Stimulated activated CD4-positive, alpha-beta T cell treated with anti-CD3 and anti-CD28 coated beads, Interleukin-12 subunit alpha, Interleukin-12 subunit beta, amount 100 ng/mL, for 24 hours (primary cell): ENCODE measurements around the gene C4A.
"Not testable (repeated sequence)": the region's sequence is repeated elsewhere in the genome, so short reads cannot be mapped to it uniquely, and the experiment has no call there.

Source experiments
- DNase-seq, 2 experiments: peaks; one replicate each; pipeline ENCODE4 v3.0.0-alpha.2; 2020; ENCODE audit warnings: low read depth in 2 of 2

C4A gene

DNA sequence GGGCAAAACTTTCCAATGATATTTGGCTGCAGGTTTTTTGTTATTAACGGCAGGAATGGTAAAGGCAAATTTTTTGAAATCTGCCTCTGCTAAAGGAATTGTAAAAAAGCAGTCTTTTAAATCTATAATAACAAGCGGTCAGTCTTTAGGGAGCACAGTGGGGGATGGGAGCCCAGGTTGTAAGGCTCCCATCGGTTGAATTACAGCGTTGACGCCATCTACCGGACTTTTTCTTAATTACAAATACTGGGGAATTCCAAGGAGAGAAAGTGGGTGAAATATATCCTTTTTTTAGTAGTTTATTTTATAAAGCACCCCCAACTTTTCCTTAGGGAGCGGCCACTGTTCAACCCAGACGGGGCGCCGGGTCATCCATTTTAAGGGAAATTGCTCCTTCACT lies 40.2 kb downstream of the C4A start:
- not testable (repeated sequence) for DNase-seq

DNA sequence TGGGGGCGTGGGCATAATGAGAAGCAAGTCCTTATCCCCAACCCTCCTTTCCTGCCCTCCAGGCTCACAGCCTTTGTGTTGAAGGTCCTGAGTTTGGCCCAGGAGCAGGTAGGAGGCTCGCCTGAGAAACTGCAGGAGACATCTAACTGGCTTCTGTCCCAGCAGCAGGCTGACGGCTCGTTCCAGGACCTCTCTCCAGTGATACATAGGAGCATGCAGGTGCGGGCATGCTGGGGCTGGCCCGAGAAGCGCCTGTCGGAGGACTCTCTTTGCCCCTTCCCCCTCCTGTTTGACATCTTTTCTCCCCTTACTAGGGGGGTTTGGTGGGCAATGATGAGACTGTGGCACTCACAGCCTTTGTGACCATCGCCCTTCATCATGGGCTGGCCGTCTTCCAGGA lies 46.8 kb downstream of the C4A start:
- DNase-seq: not testable (repeated sequence)

DNA sequence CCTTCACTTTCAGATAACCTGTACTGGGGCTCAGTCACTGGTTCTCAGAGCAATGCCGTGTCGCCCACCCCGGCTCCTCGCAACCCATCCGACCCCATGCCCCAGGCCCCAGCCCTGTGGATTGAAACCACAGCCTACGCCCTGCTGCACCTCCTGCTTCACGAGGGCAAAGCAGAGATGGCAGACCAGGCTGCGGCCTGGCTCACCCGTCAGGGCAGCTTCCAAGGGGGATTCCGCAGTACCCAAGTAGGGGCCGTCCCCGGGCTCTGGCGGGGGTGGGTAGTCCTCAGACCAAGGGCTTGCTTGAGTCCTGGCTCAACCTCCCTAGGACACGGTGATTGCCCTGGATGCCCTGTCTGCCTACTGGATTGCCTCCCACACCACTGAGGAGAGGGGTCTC lies 47.7 kb downstream of the C4A start:
- not testable (repeated sequence) for DNase-seq

DNA sequence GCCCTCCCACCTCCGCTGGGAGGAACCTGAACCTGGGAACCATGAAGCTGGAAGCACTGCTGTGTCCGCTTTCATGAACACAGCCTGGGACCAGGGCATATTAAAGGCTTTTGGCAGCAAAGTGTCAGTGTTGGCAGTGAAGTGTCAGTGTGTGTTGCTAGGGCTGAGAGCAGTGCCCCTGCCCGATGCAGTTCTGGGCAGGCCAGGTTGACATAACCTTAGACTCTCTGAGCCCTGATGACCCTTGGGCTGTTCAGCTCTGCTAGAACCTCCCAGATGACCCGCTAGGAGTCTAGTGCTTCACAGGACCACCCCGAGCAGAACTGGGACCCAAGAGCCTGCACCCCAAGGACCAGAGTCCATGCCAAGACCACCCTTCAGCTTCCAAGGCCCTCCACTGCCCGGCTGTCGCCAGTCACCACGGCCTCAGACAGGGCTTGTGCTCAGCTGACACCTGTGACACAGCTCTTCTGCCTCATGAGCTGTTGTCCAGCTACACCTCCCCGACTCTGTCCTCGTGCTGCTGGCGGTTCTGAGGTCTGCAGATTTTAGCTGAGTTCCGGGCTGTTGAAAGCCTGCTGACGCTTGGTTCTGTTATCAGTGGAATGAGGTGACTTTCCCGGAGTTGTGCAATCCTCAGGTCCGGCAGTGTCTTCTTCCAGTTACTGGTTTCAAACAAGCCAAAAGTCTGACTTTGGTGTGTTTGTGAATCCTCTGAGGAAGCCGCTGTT lies 53.6 kb downstream of the C4A start:
- not testable (repeated sequence) for DNase-seq

DNA sequence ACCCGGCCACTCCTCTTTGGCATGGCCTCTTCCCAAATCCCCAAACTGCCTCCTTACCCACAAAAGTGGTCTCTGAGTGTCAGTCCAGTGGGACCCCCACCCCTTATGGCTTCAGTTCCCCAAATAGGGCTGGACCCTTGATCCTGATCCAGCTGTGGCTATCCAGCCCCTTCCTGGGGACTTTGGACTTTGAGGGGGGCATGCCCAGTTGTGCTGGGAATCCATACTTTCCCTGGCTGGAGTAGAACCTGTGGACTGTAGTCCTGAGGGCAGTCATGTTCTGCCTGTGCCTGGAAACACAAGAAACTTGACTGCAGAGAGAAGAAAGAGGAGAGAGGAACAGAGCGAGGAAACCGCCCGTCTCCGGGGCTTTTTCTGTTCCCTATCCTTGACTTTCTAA lies 55.3 kb downstream of the C4A start:
- DNase-seq: not testable (repeated sequence)

DNA sequence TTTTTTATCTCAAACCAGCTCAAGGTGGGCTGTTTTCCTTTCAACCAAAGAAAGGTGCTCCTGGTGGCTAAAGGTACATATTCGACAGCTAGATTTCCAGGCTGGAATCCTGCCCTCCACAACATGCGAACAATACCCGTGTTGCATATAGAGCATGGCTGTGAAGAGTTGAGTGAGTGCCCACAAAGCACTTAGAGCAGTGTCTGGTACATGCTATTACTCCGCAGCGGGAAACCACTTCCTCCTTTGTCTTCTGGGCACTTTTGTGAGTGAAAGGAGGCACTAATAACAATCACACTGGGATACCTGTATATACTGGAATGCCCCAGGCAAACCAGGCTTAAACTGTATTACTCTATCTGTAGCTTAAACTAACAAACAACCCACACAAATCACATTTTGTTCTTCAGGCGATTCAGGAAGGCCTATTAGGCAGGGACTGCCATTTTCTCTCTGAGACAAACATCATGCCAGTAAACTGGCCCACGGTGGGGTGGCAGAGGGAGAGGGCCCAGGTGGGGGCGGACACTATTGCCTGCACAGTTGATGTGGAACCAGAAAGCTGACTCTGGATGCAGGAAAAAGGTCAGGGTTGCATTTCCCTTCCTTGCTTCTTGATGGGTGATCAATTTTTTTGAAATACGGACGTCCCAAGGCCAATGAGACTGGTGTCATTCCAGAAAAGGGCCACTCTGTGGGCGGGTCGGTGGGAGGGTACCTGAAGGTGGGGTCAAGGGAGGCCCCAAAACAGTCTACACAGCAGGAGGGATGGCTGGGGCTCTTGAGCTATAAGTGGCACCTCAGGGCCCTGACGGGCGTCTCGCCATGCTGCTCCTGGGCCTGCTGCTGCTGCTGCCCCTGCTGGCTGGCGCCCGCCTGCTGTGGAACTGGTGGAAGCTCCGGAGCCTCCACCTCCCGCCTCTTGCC lies 56.0 kb downstream of the C4A start, which contains the start of gene CYP21A2:
CYP21A2 (plus strand) TSS at position 818 of the 927 bp plus-strand sequence; CDS start at position 826, 8 bp downstream.
- DNase-seq: not testable (repeated sequence)

DNA sequence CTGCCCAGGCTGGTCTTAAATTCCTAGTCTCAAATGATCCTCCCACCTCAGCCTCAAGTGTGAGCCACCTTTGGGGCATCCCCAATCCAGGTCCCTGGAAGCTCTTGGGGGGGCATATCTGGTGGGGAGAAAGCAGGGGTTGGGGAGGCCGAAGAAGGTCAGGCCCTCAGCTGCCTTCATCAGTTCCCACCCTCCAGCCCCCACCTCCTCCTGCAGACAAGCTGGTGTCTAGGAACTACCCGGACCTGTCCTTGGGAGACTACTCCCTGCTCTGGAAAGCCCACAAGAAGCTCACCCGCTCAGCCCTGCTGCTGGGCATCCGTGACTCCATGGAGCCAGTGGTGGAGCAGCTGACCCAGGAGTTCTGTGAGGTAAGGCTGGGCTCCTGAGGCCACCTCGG lies 57.0 kb downstream of the C4A start:
- not testable (repeated sequence) for DNase-seq

DNA sequence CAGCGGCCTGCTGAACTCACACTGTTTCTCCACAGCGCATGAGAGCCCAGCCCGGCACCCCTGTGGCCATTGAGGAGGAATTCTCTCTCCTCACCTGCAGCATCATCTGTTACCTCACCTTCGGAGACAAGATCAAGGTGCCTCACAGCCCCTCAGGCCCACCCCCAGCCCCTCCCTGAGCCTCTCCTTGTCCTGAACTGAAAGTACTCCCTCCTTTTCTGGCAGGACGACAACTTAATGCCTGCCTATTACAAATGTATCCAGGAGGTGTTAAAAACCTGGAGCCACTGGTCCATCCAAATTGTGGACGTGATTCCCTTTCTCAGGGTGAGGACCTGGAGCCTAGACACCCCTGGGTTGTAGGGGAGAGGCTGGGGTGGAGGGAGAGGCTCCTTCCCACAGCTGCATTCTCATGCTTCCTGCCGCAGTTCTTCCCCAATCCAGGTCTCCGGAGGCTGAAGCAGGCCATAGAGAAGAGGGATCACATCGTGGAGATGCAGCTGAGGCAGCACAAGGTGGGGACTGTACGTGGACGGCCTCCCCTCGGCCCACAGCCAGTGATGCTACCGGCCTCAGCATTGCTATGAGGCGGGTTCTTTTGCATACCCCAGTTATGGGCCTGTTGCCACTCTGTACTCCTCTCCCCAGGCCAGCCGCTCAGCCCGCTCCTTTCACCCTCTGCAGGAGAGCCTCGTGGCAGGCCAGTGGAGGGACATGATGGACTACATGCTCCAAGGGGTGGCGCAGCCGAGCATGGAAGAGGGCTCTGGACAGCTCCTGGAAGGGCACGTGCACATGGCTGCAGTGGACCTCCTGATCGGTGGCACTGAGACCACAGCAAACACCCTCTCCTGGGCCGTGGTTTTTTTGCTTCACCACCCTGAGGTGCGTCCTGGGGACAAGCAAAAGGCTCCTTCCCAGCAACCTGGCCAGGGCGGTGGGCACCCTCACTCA lies 57.7 kb downstream of the C4A start:
- DNase-seq: not testable (repeated sequence)

DNA sequence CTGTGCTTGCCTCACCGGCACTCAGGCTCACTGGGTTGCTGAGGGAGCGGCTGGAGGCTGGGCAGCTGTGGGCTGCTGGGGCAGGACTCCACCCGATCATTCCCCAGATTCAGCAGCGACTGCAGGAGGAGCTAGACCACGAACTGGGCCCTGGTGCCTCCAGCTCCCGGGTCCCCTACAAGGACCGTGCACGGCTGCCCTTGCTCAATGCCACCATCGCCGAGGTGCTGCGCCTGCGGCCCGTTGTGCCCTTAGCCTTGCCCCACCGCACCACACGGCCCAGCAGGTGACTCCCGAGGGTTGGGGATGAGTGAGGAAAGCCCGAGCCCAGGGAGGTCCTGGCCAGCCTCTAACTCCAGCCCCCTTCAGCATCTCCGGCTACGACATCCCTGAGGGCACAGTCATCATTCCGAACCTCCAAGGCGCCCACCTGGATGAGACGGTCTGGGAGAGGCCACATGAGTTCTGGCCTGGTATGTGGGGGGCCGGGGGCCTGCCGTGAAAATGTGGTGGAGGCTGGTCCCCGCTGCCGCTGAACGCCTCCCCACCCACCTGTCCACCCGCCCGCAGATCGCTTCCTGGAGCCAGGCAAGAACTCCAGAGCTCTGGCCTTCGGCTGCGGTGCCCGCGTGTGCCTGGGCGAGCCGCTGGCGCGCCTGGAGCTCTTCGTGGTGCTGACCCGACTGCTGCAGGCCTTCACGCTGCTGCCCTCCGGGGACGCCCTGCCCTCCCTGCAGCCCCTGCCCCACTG lies 58.6 kb downstream of the C4A start:
- not testable (repeated sequence) for DNase-seq

DNA sequence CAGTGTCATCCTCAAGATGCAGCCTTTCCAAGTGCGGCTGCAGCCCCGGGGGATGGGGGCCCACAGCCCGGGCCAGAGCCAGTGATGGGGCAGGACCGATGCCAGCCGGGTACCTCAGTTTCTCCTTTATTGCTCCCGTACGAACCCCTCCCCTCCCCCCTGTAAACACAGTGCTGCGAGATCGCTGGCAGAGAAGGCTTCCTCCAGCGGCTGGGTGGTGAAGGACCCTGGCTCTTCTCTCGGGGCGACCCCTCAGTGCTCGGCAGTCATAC lies 59.1 kb downstream of the C4A start:
- not testable (repeated sequence) for DNase-seq

DNA sequence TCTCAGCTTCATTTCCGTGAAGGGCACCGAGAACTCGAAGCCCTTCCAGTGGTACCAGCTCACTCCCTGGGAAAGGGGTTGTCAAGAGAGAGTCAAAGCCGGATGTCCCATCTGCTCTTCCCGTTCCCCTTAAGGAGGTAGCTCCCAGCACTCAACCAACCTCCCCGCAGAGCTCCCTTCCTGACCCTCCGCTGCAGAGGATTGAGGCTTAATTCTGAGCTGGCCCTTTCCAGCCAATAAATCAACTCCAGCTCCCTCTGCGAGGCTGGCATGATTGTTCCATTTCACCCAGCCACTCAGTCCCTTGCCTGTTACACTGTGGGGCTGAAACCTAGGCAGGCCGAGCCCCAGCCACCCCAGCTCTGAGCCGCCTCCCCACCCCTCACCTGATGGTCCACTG lies 59.5 kb downstream of the C4A start:
- not testable (repeated sequence) for DNase-seq

DNA sequence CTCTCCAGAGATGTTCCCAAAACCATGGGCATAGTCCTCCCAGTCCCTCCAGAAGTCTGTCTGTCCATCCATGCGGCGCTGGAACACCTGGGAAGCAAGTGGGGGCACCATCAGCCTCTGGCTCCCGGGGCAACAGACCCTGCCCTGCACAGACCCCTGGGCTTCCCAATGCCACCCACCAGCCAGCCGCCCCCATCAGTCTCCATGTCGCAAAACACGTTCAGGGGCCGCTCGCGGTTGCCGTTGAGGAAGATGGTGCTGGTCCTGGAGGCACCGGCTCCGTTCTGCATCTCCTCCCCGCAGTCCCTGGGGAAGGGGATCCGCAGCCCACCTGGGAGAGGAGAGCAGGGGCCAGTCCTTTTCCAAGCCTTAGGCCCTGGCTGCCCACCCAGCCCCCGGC lies 60.4 kb downstream of the C4A start:
- DNase-seq: not testable (repeated sequence)

DNA sequence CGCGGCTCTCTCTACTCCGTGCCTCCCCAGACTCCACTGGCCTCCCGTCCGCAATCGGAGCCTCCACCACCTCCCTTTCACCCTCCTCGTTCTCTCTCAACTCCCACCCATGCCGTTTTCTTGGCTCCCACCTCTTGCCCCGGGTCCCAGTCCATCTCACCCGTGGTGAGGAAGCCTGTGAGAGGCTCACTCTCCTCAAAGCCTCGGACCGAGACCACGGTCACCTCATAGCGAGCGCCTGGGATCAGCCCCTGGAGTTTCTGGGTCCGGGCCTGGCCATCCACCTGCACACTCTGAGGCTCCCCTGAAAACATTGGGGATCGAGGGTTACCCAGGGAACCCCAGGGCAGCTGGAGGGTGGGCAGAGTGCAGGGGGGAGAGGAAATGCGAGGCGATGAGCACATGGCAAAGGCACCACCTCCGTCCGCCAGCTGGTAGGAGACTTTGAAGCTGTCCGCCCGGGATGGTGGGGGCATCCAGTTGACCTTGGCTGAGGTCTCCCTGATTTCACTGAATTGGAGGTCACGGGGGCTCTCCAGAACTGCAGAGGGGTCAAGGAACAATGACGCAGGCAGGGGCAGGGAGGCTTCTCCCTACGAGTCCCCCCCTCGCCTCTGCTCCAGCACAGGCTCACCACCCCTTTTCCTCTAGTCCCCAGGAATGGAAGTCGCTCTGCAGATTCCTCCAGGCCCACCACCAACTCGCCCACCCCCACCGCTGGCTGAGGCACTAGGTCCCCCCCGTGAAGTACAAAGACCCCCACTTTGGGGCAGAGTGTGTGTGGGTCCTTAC lies 61.9 kb downstream of the C4A start:
- not testable (repeated sequence) for DNase-seq

DNA sequence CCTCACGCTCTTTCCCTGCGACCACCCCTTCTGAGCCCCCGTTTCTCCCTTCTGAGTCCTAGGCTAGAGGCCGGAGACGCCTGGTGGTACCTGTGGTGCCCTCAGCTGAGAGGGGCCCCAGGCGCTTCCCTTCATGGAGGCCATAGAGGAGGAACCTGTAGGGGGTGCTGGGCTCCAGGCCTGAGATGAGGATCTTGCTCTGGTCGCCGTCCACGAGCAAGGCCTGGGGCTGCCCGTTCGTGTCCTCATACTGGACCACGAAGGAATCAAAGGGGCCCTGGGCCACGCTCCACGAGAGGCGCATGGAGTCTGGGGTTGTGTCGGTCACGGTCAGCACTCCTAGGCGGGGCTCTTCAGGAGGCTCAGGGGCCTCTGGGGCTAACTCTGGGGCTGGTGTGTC lies 63.1 kb downstream of the C4A start:
- not testable (repeated sequence) for DNase-seq

DNA sequence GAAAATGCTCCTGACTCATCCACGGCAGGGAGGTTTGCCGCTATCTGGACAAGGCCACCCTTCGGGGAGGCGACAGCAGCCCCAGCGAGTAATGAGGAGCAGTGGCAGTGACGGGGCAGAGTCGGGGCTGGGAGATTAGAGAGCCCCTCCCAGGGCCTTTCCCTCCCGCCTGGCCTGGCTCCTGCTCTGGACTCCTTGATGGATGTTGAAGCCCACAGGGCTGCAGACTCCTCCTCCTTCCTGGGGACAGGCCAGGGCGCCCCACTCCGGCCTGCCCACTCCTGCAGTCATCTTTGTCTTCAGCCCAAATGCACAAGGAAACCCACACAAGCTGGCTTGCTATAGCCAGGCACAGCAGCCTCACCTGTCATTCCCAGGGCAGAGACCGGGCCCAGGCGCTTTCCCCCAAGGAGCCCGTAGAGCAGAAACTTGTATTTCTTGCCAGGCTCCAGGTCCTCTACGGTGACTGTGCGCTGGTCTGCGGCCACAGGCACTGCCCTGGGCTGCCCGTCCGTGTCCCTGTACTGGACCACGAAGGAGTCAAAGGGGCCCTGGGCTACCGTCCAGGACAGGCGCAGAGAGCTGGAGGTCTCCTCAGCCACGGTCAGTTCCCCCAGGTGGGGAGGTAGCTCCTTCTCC lies 64.1 kb downstream of the C4A start:
- no peak for DNase-seq

DNA sequence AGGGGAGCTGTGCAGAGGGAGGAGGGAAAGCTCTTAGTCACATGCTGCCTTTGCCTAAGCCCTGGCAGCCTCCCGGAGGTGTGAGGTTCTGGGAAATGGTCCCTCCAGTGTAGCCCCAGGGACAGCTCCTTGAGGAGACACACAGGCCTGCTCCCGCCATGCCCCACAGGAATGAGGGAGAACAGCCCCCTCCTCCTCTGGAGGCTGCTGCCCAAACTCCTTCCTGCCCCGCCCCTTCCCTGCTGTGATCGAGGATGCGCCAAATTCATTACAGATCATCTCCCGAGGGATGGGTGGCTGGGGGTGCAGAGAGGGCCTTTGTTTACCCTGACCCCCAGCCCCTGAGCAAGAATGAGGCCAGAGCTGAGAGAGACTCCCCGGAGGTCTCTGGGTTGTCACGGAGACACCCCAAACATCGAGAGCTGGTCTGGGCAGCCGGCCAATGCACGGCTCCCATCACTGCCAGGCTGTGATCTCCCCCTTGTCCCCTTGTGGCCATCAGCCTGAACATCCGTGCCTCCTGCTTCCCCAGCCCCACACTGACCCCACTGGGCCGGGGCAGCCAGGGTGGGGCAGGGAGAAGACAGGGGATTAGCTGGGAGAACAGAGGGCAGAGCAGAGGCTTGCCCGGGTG lies 64.7 kb downstream of the C4A start:
- no peak for DNase-seq

DNA sequence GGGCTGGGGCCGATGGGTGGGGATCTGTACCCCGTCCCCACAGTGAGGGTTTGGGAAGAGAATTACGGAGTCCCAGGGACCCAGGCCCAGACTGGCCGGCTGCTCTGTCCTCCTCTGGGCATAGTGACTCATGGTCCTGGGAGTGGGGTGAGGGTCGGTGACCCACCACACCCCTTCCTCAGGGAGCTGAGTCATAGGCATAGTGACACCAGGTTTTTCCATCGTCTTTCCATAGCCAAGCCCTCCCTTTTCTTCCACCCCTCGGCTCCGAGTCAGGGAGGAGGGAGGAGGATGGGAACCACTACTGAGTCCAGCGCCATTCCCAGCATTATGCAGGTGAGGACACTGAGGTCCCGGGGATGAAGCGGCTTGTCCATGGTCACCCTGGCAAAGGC lies 65.2 kb downstream of the C4A start:
- no peak for DNase-seq

DNA sequence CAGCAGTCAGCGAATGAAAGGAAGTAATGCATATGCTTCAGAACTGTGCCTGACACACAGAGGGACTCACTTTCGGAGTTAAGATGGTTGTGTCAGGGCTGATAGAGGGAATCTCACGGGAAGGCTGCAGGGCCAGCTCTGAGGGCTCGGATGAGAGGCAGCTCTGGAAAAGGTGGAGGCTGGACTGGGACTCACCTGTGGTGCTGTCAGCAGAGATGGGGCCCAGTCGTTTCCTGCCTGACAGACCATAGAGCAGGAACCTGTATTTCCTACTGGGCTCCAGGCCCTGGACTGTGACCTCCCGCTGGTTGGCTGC lies 65.6 kb downstream of the C4A start:
- DNase-seq: no peak
